ENCODE results near the gene CCL22.
"Not testable (repeated sequence)": the region's sequence is repeated elsewhere in the genome, so short reads cannot be mapped to it uniquely, and the experiment has no call there.

CCL22 gene

GRCh38 chr16:57391708-57392107, 33.1 kb downstream of the CCL22 start:
- Histone ChIP-seq H3K79me2 (ENCODE audit: low read length) (no peaks in the 10 kb centered on the region), H3K9ac (ENCODE audit: low read length) (no peak overlapping the region), H3K27ac (ENCODE audit: low read length) (no peak overlapping the region), H3K4me1 (ENCODE audit: low read length) (peaks cover 44% of the 10 kb centered on the region), H3K4me2 (ENCODE audit: low read length) (no peak overlapping the region), H3K27me3 (ENCODE audit: low read depth, low read length) (no peaks in the 10 kb centered on the region), H2AFZ (ENCODE audit: low read depth, low read length) (no peak overlapping the region), H4K20me1 (ENCODE audit: insufficient read depth, low read length) (no peaks in the 10 kb centered on the region), H3K9me3 (ENCODE audit: insufficient read depth, low read length) (no peaks in the 10 kb centered on the region), H3K36me3 (replicated peaks; ENCODE audit: low read depth, low read length) (no peaks in the 10 kb centered on the region), H3K4me3 (ENCODE audit: low read length) (no peak overlapping the region)
- TF ChIP-seq EZH2phosphoT487 (IDR thresholded peaks at IDR 0.05; ENCODE audit: low read depth) (no peak), CTCF (IDR thresholded peaks at IDR 0.05; ENCODE audit: low read depth, low read length) (no peak)

GRCh38 chr16:57392694-57393093, 34.1 kb downstream of the CCL22 start:
- TF ChIP-seq EZH2phosphoT487 (IDR thresholded peaks at IDR 0.05; ENCODE audit: low read depth) = no peak
- no peak for TF ChIP-seq CTCF (IDR thresholded peaks at IDR 0.05; ENCODE audit: low read depth, low read length)
- H3K9ac ChIP-seq (ENCODE audit: low read length) = no peak overlapping the region
- H4K20me1 ChIP-seq (ENCODE audit: insufficient read depth, low read length) = no peaks in the 10 kb centered on the region
- H3K27me3 ChIP-seq (ENCODE audit: low read depth, low read length) = no peaks in the 10 kb centered on the region
- H3K4me2 ChIP-seq (ENCODE audit: low read length) = no peak overlapping the region
- no peak overlapping the region for H2AFZ ChIP-seq (ENCODE audit: low read depth, low read length)
- H3K79me2 ChIP-seq (ENCODE audit: low read length) = no peaks in the 10 kb centered on the region
- no peaks in the 10 kb centered on the region for H3K9me3 ChIP-seq (ENCODE audit: insufficient read depth, low read length)
- no peak overlapping the region for H3K27ac ChIP-seq (ENCODE audit: low read length)
- H3K4me1 ChIP-seq (ENCODE audit: low read length) = peaks cover 34% of the 10 kb centered on the region
- no peaks in the 10 kb centered on the region for H3K36me3 ChIP-seq (replicated peaks; ENCODE audit: low read depth, low read length)
- H3K4me3 ChIP-seq (ENCODE audit: low read length) = no peak overlapping the region

- Histone ChIP-seq H3K4me3 (ENCODE audit: low read length) (no peak overlapping the region), H3K27me3 (ENCODE audit: low read depth, low read length) (no peaks in the 10 kb centered on the region), H3K27ac (ENCODE audit: low read length) (no peak overlapping the region), H3K4me1 (ENCODE audit: low read length) (peaks cover 16% of the 10 kb centered on the region), H3K9ac (ENCODE audit: low read length) (no peak overlapping the region), H3K4me2 (ENCODE audit: low read length) (no peak overlapping the region), H3K36me3 (replicated peaks; ENCODE audit: low read depth, low read length) (no peaks in the 10 kb centered on the region), H4K20me1 (ENCODE audit: insufficient read depth, low read length) (no peaks in the 10 kb centered on the region), H2AFZ (ENCODE audit: low read depth, low read length) (no peak overlapping the region), H3K9me3 (ENCODE audit: insufficient read depth, low read length) (no peaks in the 10 kb centered on the region), H3K79me2 (ENCODE audit: low read length) (no peaks in the 10 kb centered on the region)
- TF ChIP-seq EZH2phosphoT487 (IDR thresholded peaks at IDR 0.05; ENCODE audit: low read depth) = no peak
These were observed 35.9 kb downstream of the CCL22 start for GRCh38 chr16:57394444-57394843.

GRCh38 chr16:57395026-57395425, 36.4 kb downstream of the CCL22 start:
- Histone ChIP-seq H4K20me1 (ENCODE audit: insufficient read depth, low read length) (no peaks in the 10 kb centered on the region), H3K27ac (ENCODE audit: low read length) (no peak overlapping the region), H3K27me3 (ENCODE audit: low read depth, low read length) (no peaks in the 10 kb centered on the region), H3K4me3 (ENCODE audit: low read length) (no peak overlapping the region), H3K4me2 (ENCODE audit: low read length) (no peak overlapping the region), H2AFZ (ENCODE audit: low read depth, low read length) (no peak overlapping the region), H3K79me2 (ENCODE audit: low read length) (no peaks in the 10 kb centered on the region), H3K9ac (ENCODE audit: low read length) (no peak overlapping the region), H3K4me1 (ENCODE audit: low read length) (peaks cover 16% of the 10 kb centered on the region), H3K36me3 (replicated peaks; ENCODE audit: low read depth, low read length) (no peaks in the 10 kb centered on the region), H3K9me3 (ENCODE audit: insufficient read depth, low read length) (no peaks in the 10 kb centered on the region)
- no peak for TF ChIP-seq CTCF (IDR thresholded peaks at IDR 0.05; ENCODE audit: low read depth, low read length)
- TF ChIP-seq EZH2phosphoT487 (IDR thresholded peaks at IDR 0.05; ENCODE audit: low read depth) = no peak

- TF ChIP-seq CTCF (IDR thresholded peaks at IDR 0.05; ENCODE audit: low read depth, low read length) (no peak), EZH2phosphoT487 (IDR thresholded peaks at IDR 0.05; ENCODE audit: low read depth) (no peak)
- no peaks in the 10 kb centered on the region for H3K79me2 ChIP-seq (ENCODE audit: low read length)
- H3K36me3 ChIP-seq (replicated peaks; ENCODE audit: low read depth, low read length) = no peaks in the 10 kb centered on the region
- no peaks in the 10 kb centered on the region for H4K20me1 ChIP-seq (ENCODE audit: insufficient read depth, low read length)
- H3K27me3 ChIP-seq (ENCODE audit: low read depth, low read length) = no peaks in the 10 kb centered on the region
- no peak overlapping the region for H3K4me2 ChIP-seq (ENCODE audit: low read length)
- H3K9ac ChIP-seq (ENCODE audit: low read length) = no peak overlapping the region
- no peak overlapping the region for H2AFZ ChIP-seq (ENCODE audit: low read depth, low read length)
- no peaks in the 10 kb centered on the region for H3K9me3 ChIP-seq (ENCODE audit: insufficient read depth, low read length)
- peaks cover 18% of the 10 kb centered on the region for H3K4me1 ChIP-seq (ENCODE audit: low read length)
- H3K4me3 ChIP-seq (ENCODE audit: low read length) = no peak overlapping the region
- H3K27ac ChIP-seq (ENCODE audit: low read length) = no peak overlapping the region
These were observed 38.2 kb downstream of the CCL22 start for GRCh38 chr16:57396786-57397185.

- not testable (repeated sequence) for H2AFZ ChIP-seq (ENCODE audit: low read depth, low read length); H3K79me2 ChIP-seq (ENCODE audit: low read length); H3K4me2 ChIP-seq (ENCODE audit: low read length); H3K4me3 ChIP-seq (ENCODE audit: low read length); H3K36me3 ChIP-seq (replicated peaks; ENCODE audit: low read depth, low read length); H3K27ac ChIP-seq (ENCODE audit: low read length); H4K20me1 ChIP-seq (ENCODE audit: insufficient read depth, low read length); H3K27me3 ChIP-seq (ENCODE audit: low read depth, low read length); H3K9ac ChIP-seq (ENCODE audit: low read length); H3K9me3 ChIP-seq (ENCODE audit: insufficient read depth, low read length)
- peaks cover 22% of the 10 kb centered on the region for H3K4me1 ChIP-seq (ENCODE audit: low read length)
These were observed 38.9 kb downstream of the CCL22 start for GRCh38 chr16:57397493-57397892.
